ENCODE measurements around the gene DELE1. TPM values are rescaled to one million over a fixed set of nuclear protein-coding genes. Genes with fewer than 3 reads are reported as not detected.

DELE1 gene
- total RNA-seq, 1 donor from 2014 or later = 50.6 TPM

DNA sequence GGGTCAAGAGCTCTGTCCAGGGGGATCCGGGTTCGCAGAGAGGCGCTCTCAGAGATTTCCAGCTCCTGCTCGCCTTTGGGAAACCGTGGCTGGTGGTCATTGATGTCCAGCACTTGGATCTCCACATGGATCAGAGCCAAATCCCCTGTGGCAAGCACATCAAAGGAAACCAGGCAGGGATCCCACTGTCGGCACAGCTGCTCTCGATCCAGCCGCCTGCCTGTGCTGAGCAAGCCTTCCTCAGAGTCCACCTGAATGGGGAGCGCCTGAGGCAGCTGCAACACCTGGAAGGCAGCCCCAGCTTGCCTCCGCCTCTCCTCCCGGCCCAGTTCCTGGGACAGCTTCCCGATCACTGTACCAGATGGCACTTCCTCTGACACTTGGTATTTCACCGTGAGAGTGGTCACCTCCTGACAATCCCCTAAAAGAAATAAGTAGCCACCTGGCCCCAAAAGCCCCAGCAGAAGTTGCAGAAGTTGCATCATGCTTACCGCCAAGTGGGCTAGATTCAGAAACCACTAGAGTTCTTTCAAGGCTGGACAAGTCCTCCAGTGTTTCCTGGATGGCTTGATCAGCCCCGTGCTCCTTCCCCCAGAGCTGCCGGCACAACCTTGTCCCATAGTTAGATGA, 33.8 kb downstream of the DELE1 start:
- H3K4me3 ChIP-seq (ENCODE audit: low read depth, low read length) = no peak overlapping the region
- DNase-seq (ENCODE audit: low read depth) = no peak
- TF ChIP-seq, protein P1, sequence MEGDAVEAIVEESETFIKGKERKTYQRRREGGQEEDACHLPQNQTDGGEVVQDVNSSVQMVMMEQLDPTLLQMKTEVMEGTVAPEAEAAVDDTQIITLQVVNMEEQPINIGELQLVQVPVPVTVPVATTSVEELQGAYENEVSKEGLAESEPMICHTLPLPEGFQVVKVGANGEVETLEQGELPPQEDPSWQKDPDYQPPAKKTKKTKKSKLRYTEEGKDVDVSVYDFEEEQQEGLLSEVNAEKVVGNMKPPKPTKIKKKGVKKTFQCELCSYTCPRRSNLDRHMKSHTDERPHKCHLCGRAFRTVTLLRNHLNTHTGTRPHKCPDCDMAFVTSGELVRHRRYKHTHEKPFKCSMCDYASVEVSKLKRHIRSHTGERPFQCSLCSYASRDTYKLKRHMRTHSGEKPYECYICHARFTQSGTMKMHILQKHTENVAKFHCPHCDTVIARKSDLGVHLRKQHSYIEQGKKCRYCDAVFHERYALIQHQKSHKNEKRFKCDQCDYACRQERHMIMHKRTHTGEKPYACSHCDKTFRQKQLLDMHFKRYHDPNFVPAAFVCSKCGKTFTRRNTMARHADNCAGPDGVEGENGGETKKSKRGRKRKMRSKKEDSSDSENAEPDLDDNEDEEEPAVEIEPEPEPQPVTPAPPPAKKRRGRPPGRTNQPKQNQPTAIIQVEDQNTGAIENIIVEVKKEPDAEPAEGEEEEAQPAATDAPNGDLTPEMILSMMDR (conservative IDR thresholded peaks at IDR 0.05; ENCODE audit: low read depth, low read length) = no peak

GRCh38 chr5:141958113-141958512, 34.4 kb downstream of the DELE1 start, which contains the start of gene PCDH12:
PCDH12 (minus strand) TSS chr5:141958202; CDS start chr5:141957851, 351 bp downstream.
- TF ChIP-seq, protein P1 (conservative IDR thresholded peaks at IDR 0.05; ENCODE audit: low read depth, low read length) = no peak
- no peak within 1 kb of the TSS for H3K4me3 ChIP-seq (ENCODE audit: low read depth, low read length)
- DNase-seq (ENCODE audit: low read depth) = no peak

GRCh38 chr5:141958546-141959172, 35.0 kb downstream of the DELE1 start:
- no peak for DNase-seq (ENCODE audit: low read depth)
- no peak overlapping the region for H3K4me3 ChIP-seq (ENCODE audit: low read depth, low read length)
- TF ChIP-seq, protein P1 (conservative IDR thresholded peaks at IDR 0.05; ENCODE audit: low read depth, low read length) = no peak

GRCh38 chr5:141960018-141960417, 36.3 kb downstream of the DELE1 start:
- TF ChIP-seq, protein P1 (conservative IDR thresholded peaks at IDR 0.05; ENCODE audit: low read depth, low read length) = peak; percentile 52
- H3K4me3 ChIP-seq (ENCODE audit: low read depth, low read length) = no peak overlapping the region
- DNase-seq (ENCODE audit: low read depth) = no peak

DNA sequence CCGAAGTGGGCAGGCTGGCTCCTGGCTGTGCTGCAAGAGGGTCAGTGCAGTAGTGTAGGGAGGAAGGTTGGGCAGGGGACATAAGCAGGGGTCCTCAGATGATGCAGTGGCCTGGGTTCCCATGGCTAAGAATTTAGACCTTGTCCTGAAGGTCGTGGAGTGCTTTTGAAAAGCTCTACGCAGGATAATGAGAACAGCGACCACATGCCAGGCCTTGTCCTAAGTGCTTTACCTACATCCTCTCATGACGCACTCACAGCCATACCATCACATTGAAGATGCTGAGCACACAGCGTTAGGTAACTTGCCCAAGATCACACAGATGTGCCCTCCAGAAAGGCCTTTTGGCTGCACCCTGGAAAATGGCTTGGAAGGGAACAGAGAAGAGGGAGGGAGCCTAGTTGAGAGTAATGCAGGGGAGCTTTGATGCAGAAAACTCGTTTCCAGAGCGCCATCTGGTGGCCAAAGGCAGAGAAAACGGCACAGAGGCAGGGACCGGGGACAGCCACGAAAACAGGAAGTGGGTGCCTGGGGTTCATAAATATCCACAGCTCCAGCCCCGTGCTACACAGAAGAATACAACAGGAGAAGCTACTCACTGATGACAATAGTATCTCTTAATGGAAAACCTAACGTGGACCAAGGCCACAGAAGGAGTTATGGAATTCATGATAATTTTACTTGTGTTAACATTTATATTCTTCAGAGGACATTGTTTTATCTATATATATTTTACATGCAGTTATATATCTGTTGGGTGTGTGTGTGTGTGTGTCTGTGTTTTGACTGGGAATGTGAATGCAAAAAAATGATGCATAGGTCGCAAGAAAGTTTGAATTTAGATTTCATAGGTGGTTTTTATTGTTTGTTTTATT, 37.0 kb downstream of the DELE1 start:
- no peak for DNase-seq (ENCODE audit: low read depth)
- H3K4me3 ChIP-seq (ENCODE audit: low read depth, low read length) = no peak overlapping the region
- TF ChIP-seq, protein P1 (conservative IDR thresholded peaks at IDR 0.05; ENCODE audit: low read depth, low read length) = peak; percentile 92

DNA sequence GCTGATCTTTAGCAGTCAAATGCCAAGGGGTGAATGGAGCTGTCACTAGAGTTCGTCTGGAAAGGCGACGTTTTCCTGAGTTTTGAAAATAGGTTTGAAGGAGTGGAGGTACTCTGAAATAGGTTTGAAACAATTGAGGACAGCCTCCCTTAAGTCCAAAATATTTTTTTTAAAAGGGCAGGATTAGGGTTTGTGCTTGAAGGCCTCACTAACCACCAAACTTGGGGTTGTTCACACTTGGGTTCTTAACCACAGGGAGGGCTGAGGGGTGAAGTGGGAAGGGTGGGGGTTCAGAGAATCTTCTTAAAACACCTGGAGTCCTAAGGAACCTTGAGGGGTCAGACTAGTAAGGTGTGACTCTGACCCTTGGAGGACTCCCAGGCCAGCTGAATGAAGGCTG, 37.8 kb downstream of the DELE1 start:
- no peak overlapping the region for H3K4me3 ChIP-seq (ENCODE audit: low read depth, low read length)
- TF ChIP-seq, protein P1 (conservative IDR thresholded peaks at IDR 0.05; ENCODE audit: low read depth, low read length) = no peak
- no peak for DNase-seq (ENCODE audit: low read depth)

All from epithelial cell of proximal tubule (primary cell).